IPS-NIHi11 (cell line): Measurements from ENCODE around the gene LUC7L3.
"Not testable (repeated sequence)": the region's sequence is repeated elsewhere in the genome, so short reads cannot be mapped to it uniquely, and the experiment has no call there.

Experiments used
- DNase-seq: peaks from one replicate; pipeline ENCODE4 v3.0.0; 2012; ENCODE audit warnings: mixed read lengths, low spot score

The LUC7L3 gene

GRCh38 chr17:50783905-50784304 is 64.5 kb downstream of the LUC7L3 start:
- no peak for DNase-seq

- DNase-seq = no peak
Measured at GRCh38 chr17:50785126-50785525, 65.7 kb downstream of the LUC7L3 start.

GRCh38 chr17:50785946-50786570 is 66.7 kb downstream of the LUC7L3 start:
- DNase-seq = no peak

DNA sequence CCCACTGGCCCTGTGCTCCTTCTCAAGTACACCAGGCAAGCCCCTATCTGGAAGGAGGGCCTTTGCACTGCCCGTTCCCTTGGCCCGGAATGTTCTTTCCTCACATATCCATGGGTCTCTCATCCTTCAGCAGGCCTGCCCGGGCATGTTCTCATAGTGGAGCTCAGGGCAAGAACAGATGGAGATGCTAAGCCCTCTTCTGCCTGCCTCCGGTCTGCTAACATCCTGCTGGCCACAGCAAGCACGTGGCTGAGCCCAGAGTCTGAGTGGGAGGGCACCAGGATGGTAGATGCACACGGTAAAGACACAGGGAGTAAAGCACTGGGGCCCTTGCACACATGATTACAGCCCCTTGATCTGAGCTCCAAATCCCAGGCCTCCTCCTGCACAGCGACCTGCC is 67.7 kb downstream of the LUC7L3 start:
- DNase-seq = no peak

GRCh38 chr17:50790618-50791017 is 71.2 kb downstream of the LUC7L3 start:
- DNase-seq = no peak

DNA sequence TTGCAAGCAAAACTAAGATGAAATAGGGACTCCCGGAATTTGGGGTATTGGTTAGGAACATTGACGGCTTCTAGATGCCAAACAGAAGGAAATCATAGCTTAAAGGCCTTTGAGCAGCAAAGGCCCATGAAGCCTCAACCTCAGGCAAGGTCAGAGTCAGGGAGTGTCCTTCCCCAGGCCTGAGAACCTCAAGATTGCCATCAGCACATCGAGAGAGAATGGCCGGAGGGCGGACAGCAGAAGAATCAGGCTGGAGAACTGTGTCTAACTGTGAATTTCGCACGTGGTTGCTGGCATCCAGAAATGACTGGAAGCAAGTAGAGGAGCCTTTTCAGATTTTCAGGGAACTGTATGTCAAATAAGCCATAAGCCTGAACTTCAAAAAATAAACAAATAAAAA is 72.7 kb downstream of the LUC7L3 start:
- DNase-seq = no peak

DNA sequence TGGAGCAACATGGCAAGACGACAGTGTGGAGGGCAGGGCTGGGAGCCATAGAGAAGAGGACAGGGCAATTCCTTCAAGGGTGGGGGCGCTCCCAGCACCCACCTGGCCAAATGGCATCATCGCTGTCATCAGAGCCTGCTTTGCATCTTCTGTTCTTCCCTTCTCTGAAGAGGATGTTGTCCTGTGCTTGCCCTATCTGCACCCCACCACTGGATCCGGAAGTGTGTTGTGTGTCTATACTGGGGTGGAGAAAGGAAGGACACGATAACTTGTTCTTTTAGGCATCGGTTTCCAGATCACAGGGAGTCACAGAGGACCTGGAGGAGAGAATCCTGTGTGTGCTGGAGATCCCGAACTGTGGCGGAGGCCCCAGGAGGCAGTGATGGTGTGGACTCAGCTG is 73.6 kb downstream of the LUC7L3 start:
- no peak for DNase-seq

DNA sequence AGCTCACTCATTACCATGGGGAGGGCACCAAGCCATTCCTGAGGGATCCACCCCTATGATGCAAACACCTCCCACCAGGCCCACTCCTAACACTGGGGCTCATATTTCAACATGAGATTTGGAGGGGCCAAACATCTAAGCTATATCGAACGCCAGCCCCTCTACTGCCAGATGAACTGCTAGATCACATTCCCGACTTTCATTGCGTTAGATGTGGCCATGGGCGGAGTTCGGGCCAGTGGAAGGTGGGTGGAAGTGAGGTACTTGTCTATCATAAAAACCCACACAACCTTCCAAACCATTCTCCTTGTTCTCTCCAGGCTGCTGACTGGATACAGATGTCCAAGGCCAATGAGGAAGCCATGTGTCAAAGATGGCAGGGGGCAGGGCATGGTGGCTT is 75.0 kb downstream of the LUC7L3 start:
- no peak for DNase-seq

DNA sequence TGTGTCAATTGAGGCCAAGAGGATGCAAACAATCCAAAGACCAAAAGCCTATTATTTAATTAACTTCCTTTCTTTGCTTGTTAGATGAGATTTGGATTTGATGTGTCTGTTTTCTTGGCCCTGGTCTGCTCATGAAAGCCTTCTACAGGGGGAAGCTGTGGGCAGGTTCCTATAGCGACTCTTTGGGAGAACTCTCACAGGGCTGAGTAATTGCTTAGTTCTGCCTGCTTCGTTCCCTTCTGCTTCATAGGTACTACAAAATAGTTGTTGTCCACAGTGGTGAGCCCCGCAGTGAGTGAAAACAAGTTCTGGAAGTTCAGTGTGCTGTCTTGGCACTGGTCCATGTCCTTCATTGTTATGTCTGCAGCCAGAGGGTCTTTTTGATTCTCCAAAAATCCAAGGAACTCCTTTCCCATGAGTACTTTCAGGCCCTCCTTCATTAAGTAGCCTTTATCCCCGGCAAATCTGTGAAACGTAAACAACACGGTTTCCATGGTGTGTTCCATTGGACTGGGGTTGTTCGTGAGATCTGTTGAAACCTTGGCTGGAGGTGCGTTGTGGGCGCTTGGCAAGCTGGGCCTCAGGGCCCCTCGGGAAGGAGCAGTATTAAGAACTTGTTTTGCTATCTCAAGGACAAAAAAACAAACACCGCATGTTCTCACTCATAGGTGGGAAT is 77.9 kb downstream of the LUC7L3 start:
- no peak for DNase-seq

GRCh38 chr17:50798424-50799288 is 79.3 kb downstream of the LUC7L3 start:
- no peak for DNase-seq

DNA sequence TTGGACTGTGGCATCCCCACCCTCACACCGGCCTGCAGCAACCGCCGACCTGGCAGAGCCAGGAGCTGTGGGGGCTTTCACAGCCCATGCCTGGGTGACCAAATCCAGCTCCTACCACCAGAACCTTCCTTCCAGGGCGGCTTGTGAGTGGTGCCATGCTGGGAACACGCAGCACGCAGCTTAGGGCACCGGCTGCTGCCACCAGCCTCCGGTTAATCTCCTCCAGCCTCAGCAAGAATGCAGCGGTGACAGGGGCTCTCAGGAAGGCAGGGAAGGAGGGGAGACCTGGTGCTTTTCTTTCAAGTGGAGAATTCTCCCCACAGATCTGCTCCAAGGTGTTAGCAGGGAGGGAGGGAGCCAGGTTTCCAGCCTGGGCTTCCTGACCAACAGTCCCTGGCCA is 80.2 kb downstream of the LUC7L3 start:
- no peak for DNase-seq

DNA sequence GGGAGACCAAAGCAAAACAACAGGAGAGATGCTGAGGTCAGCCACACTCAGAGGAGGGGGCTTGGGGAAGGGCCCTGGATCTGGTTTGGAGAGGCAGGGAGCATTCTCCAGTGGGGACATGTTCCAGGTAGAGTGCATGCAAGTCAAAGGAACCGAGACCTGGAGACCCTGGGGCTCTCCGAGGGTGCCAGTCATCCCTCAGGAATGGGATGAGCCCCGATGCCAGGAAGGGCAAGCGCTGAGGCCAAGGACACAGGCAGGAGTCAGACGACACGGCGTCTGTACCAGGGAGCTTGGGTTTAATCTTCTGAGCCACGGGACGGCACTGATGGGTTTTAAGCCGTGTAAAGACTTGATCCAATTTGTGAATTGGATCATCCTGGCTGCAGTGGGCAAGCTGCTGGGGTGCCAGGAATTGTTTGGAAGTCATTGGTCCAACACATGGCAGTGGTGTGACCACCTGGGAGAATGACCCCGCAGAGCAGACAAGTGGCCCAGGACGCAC is 80.8 kb downstream of the LUC7L3 start:
- DNase-seq = no peak

DNA sequence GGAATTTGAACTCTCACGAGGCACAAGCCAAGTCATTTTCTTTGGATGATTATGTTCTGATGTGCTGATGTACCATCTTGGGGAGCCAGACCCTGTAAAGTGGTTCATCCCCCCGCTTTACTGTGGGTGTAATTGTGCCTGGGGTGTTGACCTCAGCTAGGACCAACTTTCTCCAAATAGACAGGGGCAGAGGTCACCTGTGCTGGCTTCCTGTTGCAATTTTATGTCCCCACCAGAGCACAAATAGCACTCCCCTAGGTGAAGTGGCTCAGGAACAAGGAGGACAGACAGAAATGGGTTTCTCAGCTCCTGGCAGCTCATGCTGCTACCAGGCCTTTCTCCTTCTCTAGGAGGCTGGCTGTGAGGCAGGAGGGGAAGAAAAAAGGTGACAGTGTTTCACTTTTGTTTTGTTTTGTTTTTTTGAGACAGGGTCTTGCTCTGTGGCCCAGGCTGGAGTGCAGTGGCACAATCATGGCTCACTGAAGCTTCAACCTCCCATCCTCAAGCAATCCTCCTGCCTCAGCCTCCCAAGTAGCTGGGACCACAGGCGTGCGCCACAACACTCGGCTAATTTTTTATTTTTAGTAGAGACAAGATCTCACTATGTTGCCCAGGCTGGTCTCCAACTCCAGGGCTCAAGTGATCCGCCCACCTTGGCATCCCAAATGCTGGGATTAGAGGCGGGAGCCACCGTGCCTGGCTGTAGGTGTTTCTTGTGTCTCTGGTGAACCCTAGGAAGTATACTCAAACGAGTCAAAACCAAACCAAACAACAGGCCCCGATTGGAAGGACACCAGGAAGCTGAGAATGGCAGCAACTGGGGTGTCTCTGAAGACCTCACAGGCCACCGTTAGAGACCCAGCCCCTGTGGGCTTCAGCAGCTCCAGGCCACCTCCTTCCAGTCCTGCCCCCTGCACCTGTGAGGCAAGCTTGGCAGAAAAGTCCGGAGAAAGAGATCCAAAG is 83.5 kb downstream of the LUC7L3 start:
- no peak for DNase-seq

DNA sequence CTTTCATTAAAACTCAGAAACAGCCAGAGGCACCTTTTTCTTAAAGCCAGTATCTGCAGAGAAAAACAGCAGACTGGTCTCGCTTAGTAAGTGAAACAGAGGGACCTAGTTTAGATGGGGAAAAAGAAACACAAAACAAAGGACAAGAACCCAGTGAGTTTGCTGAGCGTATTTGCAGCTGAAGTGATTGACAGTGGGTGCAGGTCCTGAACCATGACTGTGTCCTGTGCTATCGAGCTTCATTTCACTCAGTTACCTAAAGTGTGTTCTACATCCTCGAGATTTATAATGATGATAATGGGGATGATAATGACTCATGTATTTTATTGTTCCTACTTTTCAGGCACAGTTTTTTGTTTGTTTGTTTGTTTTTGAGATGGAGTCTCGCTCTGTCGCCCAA is 84.3 kb downstream of the LUC7L3 start:
- no peak for DNase-seq

GRCh38 chr17:50804749-50805475 is 85.5 kb downstream of the LUC7L3 start:
- DNase-seq = not testable (repeated sequence)

DNA sequence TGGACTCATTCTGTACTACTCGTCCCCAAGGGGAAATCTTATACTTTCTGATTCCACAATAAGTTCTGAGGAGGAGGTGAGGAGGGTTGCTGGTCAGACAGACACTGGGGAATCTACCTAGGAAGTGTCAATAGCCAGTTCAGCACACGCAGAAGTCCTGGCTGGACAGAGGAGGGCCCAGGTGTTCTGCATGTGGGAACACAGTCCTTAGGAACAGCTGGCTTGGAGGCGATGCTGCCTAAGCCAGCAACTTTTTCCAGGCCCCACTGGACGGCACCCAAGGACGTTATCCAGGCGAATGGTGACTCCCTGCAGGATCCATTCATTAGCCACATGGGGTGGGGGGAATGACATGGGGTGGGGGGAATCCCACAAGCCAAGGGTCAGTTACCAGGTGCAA is 86.1 kb downstream of the LUC7L3 start:
- no peak for DNase-seq
